Stimulated activated CD8-positive, alpha-beta memory T cell treated with anti-CD3 and anti-CD28 coated beads, Interleukin-4, amount 100 ng/mL, for 4 hours (primary cell): ENCODE measurements around the gene RASGRF2.
A peak's percentile ranks its signal among the peaks of the same experiment; 100 is the strongest.

Experiments used
- DNase-seq, 2 donors: peaks; one replicate each; pipeline ENCODE4 v3.0.0-alpha.2; 2020; ENCODE audit warnings: low read depth in 2 of 2, low spot score in 1 of 2

RASGRF2 gene

GRCh38 chr5:81166430-81166829 is 206.3 kb downstream of the RASGRF2 start:
- DNase-seq: no peak

- DNase-seq: no peak
These were observed 206.9 kb downstream of the RASGRF2 start for GRCh38 chr5:81167078-81167477.

GRCh38 chr5:81167544-81167943 is 207.4 kb downstream of the RASGRF2 start:
- no peak for DNase-seq

- no peak for DNase-seq
These were observed 209.8 kb downstream of the RASGRF2 start for GRCh38 chr5:81169924-81170323.

- DNase-seq: no peak
These were observed 211.6 kb downstream of the RASGRF2 start for GRCh38 chr5:81171769-81172168.

- DNase-seq: no peak
These were observed 212.5 kb downstream of the RASGRF2 start for GRCh38 chr5:81172710-81173109.

GRCh38 chr5:81177061-81177460 is 216.9 kb downstream of the RASGRF2 start:
- no peak for DNase-seq

GRCh38 chr5:81179959-81180358 is 219.8 kb downstream of the RASGRF2 start:
- no peak for DNase-seq

GRCh38 chr5:81180780-81181460 is 220.8 kb downstream of the RASGRF2 start:
- no peak for DNase-seq

GRCh38 chr5:81181576-81182316 is 221.6 kb downstream of the RASGRF2 start:
- DNase-seq: no peak

GRCh38 chr5:81182396-81183390 is 222.5 kb downstream of the RASGRF2 start:
- DNase-seq: no peak

GRCh38 chr5:81183811-81184748 is 223.9 kb downstream of the RASGRF2 start:
- DNase-seq: no peak

- no peak for DNase-seq
These were observed 224.6 kb downstream of the RASGRF2 start for GRCh38 chr5:81184749-81185110.

- DNase-seq: no peak
These were observed 227.7 kb downstream of the RASGRF2 start for GRCh38 chr5:81187885-81188284.

- no peak for DNase-seq
These were observed 228.8 kb downstream of the RASGRF2 start for GRCh38 chr5:81188962-81189361.

- DNase-seq: no peak
These were observed 229.8 kb downstream of the RASGRF2 start for GRCh38 chr5:81189875-81190498.

GRCh38 chr5:81191726-81192372 is 231.7 kb downstream of the RASGRF2 start:
- DNase-seq: no peak

GRCh38 chr5:81192373-81192750 is 232.2 kb downstream of the RASGRF2 start:
- DNase-seq: no peak

GRCh38 chr5:81194633-81195334 is 234.6 kb downstream of the RASGRF2 start:
- peak; percentile 56 to 59 for DNase-seq
